WTC11 (cell line): ENCODE data around the gene ZMYND11.

Source experiments
- FOXP1 ChIP-seq: sonication (generic); formaldehyde crosslinking; IDR thresholded peaks from 2 replicates; pipeline ENCODE4 v1.8.0; 2022; ENCODE audit warnings: missing genetic modification reagents, mild to moderate bottlenecking, moderate library complexity, borderline replicate concordance
- JAZF1 ChIP-seq: fragments of 250-450 bp; sonication (Bioruptor Pico); IDR thresholded peaks from 2 replicates; pipeline ENCODE4 v1.9.0; 2021; ENCODE audit warnings: moderate library complexity, mild to moderate bottlenecking, inconsistent platforms
- JUN ChIP-seq: sonication (generic); formaldehyde crosslinking; IDR thresholded peaks from 2 replicates; pipeline ENCODE4 v1.8.0; 2023; ENCODE audit warnings: mild to moderate bottlenecking, missing genetic modification reagents
- SP1 ChIP-seq: sonication (generic); formaldehyde crosslinking; conservative IDR thresholded peaks from 2 replicates; pipeline ENCODE4 v1.8.1; 2022; ENCODE audit warnings: missing genetic modification reagents
- TEAD4 ChIP-seq: sonication (generic); formaldehyde crosslinking; IDR thresholded peaks from 2 replicates; pipeline ENCODE4 v1.8.0; 2022; ENCODE audit warnings: mild to moderate bottlenecking, missing genetic modification reagents
- TF ChIP-seq, protein P1 (sequence below): sonication (generic); formaldehyde crosslinking; IDR thresholded peaks from 2 replicates; pipeline ENCODE4 v1.8.0; 2022; ENCODE audit warnings: mild to moderate bottlenecking, missing genetic modification reagents
- TF ChIP-seq, protein P2 (sequence below): fragments of 200-600 bp; IDR thresholded peaks from 2 replicates; pipeline ENCODE4 v1.8.0; 2022; ENCODE audit warnings: antibody characterized with exemption

DNA sequence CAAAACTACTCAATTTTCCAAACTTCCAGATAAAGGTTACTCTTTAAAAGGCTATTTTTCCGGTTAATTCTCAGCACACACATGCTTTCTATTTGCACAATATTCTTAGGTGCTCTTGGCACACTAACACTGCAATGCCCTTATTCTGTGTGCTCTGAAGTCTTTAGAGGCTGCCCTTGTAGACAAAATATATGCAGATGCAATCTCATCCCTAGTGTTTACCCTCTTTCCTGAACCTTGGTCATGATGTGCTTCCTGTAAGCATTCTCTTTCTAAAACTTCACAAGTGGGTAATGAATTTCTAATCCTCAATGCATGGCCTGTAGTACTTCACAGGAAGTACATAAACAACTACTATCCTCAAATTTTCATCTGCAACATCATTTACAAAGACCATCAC is 45.1 kb upstream of the ZMYND11 start:
- TF ChIP-seq TEAD4 (CRISPR knock-in tag) (no peak), SP1 (CRISPR knock-in tag) (no peak), JUN (CRISPR knock-in tag) (no peak), FOXP1 (CRISPR knock-in tag) (no peak), JAZF1 (no peak)
- TF ChIP-seq, protein P1, sequence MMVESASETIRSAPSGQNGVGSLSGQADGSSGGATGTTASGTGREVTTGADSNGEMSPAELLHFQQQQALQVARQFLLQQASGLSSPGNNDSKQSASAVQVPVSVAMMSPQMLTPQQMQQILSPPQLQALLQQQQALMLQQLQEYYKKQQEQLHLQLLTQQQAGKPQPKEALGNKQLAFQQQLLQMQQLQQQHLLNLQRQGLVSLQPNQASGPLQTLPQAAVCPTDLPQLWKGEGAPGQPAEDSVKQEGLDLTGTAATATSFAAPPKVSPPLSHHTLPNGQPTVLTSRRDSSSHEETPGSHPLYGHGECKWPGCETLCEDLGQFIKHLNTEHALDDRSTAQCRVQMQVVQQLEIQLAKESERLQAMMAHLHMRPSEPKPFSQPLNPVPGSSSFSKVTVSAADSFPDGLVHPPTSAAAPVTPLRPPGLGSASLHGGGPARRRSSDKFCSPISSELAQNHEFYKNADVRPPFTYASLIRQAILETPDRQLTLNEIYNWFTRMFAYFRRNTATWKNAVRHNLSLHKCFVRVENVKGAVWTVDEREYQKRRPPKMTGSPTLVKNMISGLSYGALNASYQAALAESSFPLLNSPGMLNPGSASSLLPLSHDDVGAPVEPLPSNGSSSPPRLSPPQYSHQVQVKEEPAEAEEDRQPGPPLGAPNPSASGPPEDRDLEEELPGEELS, result no peak
- TF ChIP-seq, protein P2, sequence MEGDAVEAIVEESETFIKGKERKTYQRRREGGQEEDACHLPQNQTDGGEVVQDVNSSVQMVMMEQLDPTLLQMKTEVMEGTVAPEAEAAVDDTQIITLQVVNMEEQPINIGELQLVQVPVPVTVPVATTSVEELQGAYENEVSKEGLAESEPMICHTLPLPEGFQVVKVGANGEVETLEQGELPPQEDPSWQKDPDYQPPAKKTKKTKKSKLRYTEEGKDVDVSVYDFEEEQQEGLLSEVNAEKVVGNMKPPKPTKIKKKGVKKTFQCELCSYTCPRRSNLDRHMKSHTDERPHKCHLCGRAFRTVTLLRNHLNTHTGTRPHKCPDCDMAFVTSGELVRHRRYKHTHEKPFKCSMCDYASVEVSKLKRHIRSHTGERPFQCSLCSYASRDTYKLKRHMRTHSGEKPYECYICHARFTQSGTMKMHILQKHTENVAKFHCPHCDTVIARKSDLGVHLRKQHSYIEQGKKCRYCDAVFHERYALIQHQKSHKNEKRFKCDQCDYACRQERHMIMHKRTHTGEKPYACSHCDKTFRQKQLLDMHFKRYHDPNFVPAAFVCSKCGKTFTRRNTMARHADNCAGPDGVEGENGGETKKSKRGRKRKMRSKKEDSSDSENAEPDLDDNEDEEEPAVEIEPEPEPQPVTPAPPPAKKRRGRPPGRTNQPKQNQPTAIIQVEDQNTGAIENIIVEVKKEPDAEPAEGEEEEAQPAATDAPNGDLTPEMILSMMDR, result no peak
